Neural cell (in vitro differentiated cells): ENCODE results near the gene S1PR3.

Experiments
- CTCF ChIP-seq: fragments of 450-650 bp; IDR thresholded peaks from 2 replicates; pipeline ENCODE4 v1.5.1; 2014; ENCODE audit warnings: antibody characterized with exemption, mild to moderate bottlenecking, moderate library complexity; ENCODE audit not compliant: poor library complexity, severe bottlenecking
- POLR2AphosphoS5 ChIP-seq: IDR thresholded peaks from 2 replicates; pipeline ENCODE4 v1.6.1; 2012
- TAF1 ChIP-seq: IDR thresholded peaks from 2 replicates; pipeline ENCODE4 v1.6.1; 2012; ENCODE audit warnings: low read depth

DNA sequence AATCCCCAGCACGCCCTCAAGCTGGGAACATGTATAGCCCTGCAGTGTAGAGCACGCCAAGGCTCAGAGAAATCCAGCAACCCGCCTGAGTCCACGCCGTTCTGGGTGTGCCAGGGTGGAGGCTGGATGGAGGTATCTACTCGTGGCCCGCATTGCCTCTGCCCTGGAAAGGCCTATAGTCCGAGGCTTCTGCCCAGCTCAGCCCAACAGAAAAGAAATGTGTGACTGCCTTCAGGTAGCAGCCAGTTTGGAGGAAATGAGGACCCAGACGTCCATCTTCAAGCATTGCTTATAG, 18.2 kb downstream of the S1PR3 start:
- TF ChIP-seq TAF1 = no peak
- TF ChIP-seq POLR2AphosphoS5 = no peak
- TF ChIP-seq CTCF = no peak
